ENCODE data around the gene CHST8.

CHST8 gene

DNA sequence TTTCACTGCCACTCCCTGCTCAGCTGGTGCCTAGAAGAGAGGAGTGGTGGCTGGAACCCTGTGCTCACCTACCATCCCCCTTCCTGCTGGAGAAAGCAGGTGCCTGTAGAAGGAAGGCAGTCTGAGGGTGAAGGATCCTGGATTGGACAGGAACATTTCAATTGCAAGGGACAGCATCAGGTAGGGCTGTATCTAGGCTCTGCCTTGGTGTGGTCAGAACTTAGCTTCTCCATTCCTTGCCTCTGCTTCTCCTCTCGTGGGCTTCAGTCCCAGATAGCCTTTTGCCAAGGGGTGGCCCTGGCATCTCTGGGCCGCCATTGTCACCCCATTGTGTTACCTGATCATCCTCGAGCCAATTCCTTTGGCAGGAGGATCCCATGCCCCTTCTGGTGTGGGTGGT is 101.8 kb downstream of the CHST8 start:
- TF ChIP-seq, protein P1, sequence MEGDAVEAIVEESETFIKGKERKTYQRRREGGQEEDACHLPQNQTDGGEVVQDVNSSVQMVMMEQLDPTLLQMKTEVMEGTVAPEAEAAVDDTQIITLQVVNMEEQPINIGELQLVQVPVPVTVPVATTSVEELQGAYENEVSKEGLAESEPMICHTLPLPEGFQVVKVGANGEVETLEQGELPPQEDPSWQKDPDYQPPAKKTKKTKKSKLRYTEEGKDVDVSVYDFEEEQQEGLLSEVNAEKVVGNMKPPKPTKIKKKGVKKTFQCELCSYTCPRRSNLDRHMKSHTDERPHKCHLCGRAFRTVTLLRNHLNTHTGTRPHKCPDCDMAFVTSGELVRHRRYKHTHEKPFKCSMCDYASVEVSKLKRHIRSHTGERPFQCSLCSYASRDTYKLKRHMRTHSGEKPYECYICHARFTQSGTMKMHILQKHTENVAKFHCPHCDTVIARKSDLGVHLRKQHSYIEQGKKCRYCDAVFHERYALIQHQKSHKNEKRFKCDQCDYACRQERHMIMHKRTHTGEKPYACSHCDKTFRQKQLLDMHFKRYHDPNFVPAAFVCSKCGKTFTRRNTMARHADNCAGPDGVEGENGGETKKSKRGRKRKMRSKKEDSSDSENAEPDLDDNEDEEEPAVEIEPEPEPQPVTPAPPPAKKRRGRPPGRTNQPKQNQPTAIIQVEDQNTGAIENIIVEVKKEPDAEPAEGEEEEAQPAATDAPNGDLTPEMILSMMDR (IDR thresholded peaks at IDR 0.05; ENCODE audit: insufficient read depth, low read length, poor library complexity, severe bottlenecking): no peak
- Histone ChIP-seq H3K27me3 (replicated peaks; ENCODE audit: control insufficient read depth, insufficient read depth, low read length) (no peaks in the 10 kb centered on the region), H3K36me3 (ENCODE audit: control insufficient read depth, insufficient read depth, low read length) (no peaks in the 10 kb centered on the region), H3K4me3 (replicated peaks; ENCODE audit: low read depth, low read length) (no peak overlapping the region)
- DNase-seq (ENCODE audit: extremely low read depth, insufficient read length): no peak

- TF ChIP-seq, protein P1 (IDR thresholded peaks at IDR 0.05; ENCODE audit: insufficient read depth, low read length, poor library complexity, severe bottlenecking): no peak
- no peak for DNase-seq (ENCODE audit: extremely low read depth, insufficient read length)
- H3K36me3 ChIP-seq (ENCODE audit: control insufficient read depth, insufficient read depth, low read length): no peaks in the 10 kb centered on the region
- no peak overlapping the region for H3K4me3 ChIP-seq (replicated peaks; ENCODE audit: low read depth, low read length)
- no peaks in the 10 kb centered on the region; the same call in 1 of the 2 replicates for H3K27me3 ChIP-seq (replicated peaks; ENCODE audit: control insufficient read depth, insufficient read depth, low read length)
Observed at GRCh38 chr19:33724021-33724720, 102.4 kb downstream of the CHST8 start.

DNA sequence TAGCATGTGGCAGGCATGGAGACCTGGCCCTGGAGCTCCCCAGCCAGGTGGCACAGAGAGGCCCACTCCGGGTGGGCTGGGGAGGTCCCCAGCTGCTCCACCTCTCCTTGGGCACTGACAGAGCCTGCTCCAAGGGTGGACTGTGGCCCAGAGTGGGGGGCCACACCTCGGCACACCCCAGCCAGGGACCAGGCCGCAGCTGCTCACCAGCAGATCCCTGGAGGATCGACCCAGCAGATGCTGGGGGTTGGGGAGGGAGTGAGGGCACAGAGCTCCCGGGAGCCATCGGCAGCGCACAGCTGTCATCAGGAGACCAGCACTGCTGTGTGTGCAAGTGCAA is 102.9 kb downstream of the CHST8 start:
- TF ChIP-seq, protein P1 (IDR thresholded peaks at IDR 0.05; ENCODE audit: insufficient read depth, low read length, poor library complexity, severe bottlenecking): no peak
- Histone ChIP-seq H3K36me3 (ENCODE audit: control insufficient read depth, insufficient read depth, low read length) (no peaks in the 10 kb centered on the region), H3K4me3 (replicated peaks; ENCODE audit: low read depth, low read length) (no peak overlapping the region), H3K27me3 (replicated peaks; ENCODE audit: control insufficient read depth, insufficient read depth, low read length) (no peaks in the 10 kb centered on the region; the same call in 1 of the 2 replicates)
- DNase-seq (ENCODE audit: extremely low read depth, insufficient read length): no peak

DNA sequence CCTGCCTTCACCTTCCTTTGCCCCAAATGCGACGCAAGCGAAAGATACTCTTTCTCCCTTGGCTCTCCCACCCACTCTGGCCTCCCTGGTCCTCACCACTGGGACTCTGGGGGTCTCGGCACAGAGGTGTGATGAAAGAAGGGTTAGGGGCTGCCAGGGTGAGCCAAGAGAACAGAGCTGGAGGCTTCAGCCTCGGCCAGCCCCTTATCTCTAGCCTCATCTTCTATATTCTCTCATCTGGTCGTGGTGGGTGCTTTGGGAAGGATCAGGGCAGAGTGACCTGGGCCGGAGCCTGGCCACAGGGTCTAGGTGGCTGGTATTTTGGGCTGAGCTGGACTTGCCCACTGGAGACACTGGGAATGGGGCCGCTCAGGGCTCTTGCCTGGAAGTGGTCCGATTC is 103.8 kb downstream of the CHST8 start:
- TF ChIP-seq, protein P1 (IDR thresholded peaks at IDR 0.05; ENCODE audit: insufficient read depth, low read length, poor library complexity, severe bottlenecking): no peak
- H3K36me3 ChIP-seq (ENCODE audit: control insufficient read depth, insufficient read depth, low read length): no peaks in the 10 kb centered on the region
- no peak overlapping the region for H3K4me3 ChIP-seq (replicated peaks; ENCODE audit: low read depth, low read length)
- no peak for DNase-seq (ENCODE audit: extremely low read depth, insufficient read length)
- no peaks in the 10 kb centered on the region; the same call in 1 of the 2 replicates for H3K27me3 ChIP-seq (replicated peaks; ENCODE audit: control insufficient read depth, insufficient read depth, low read length)

- no peaks in the 10 kb centered on the region for H3K36me3 ChIP-seq (ENCODE audit: control insufficient read depth, insufficient read depth, low read length)
- no peaks in the 10 kb centered on the region; the same call in 1 of the 2 replicates for H3K27me3 ChIP-seq (replicated peaks; ENCODE audit: control insufficient read depth, insufficient read depth, low read length)
- DNase-seq (ENCODE audit: extremely low read depth, insufficient read length): no peak
- TF ChIP-seq, protein P1 (IDR thresholded peaks at IDR 0.05; ENCODE audit: insufficient read depth, low read length, poor library complexity, severe bottlenecking): no peak
- no peak overlapping the region for H3K4me3 ChIP-seq (replicated peaks; ENCODE audit: low read depth, low read length)
Observed at GRCh38 chr19:33726756-33727155, 105.0 kb downstream of the CHST8 start.

All from GM06990 (cell line).